Measurements from ENCODE around the gene EBLN1.

- TF ChIP-seq CTCF (IDR thresholded peaks at IDR 0.05) (no peak), POLR2A (IDR thresholded peaks at IDR 0.05) (no peak), POLR2AphosphoS5 (IDR thresholded peaks at IDR 0.05) (no peak)
Observed at GRCh38 chr10:22217842-22218241, at the start of gene EBLN1.

Measured in suprapubic skin (tissue), 4 donors.